T-cell (primary cell): ENCODE results near the gene LATS2. TPM values are rescaled to one million over a fixed set of nuclear protein-coding genes. Genes with fewer than 3 reads are reported as not detected.

ENCODE experiments used
- ATAC-seq, 4 experiments: fragments of 200-7000 bp in 3 of 4; fragments of 150-1000 bp in 1 of 4; cut with Tn5 transposase; replicated peaks in 1 of 4; 1 replicate in 3 of 4; 2 replicates in 1 of 4; pipeline ENCODE4 v1.10.0; 2021; ENCODE audit warnings: moderate library complexity in 3 of 4, mild to moderate bottlenecking in 2 of 4, moderate number of reproducible peaks in 1 of 4
- CTCF ChIA-PET, 2 donors: fragments of 300-600 bp; sonication (Branson Sonifier 250); formaldehyde crosslinking; loops; one replicate each; lab custom pipeline; 2022; ENCODE audit warnings: antibody characterized with exemption in 2 of 2; lab: Charles Lee
- POLR2A ChIA-PET, 2 donors: fragments of 300-600 bp; sonication (Branson Sonifier 250); formaldehyde crosslinking; loops; one replicate each; lab custom pipeline; 2022; ENCODE audit warnings: antibody characterized with exemption in 2 of 2; lab: Charles Lee
- DNase-seq, 35 experiments: peaks; one replicate each; pipeline versions ENCODE4 v3.0.0 to v3.0.0-alpha.2; 2013 to 2023
- H3K27ac ChIP-seq: one replicate; pipeline ENCODE4 v1.5.1; 2013; ENCODE audit warnings: low read length
- H3K27me3 ChIP-seq, 2 experiments: replicated peaks in 1 of 2; 1 replicate in 1 of 2; 2 replicates in 1 of 2; pipeline versions ENCODE4 v1.6.1 to v1.7.0; 2013; ENCODE audit warnings: low read length in 1 of 2, mixed read lengths in 1 of 2; ENCODE audit not compliant: control insufficient read depth in 2 of 2, insufficient read depth in 2 of 2; ENCODE audit errors: extremely low read depth in 1 of 2
- H3K36me3 ChIP-seq, 2 donors: 1 replicate in 1 of 2; 2 replicates in 1 of 2; pipeline versions ENCODE4 v1.6.1 to v1.7.0; 2013; ENCODE audit warnings: low read length in 1 of 2; ENCODE audit not compliant: control insufficient read depth in 2 of 2, insufficient read depth in 1 of 2; ENCODE audit errors: extremely low read depth in 1 of 2
- H3K4me1 ChIP-seq, 2 experiments: 1 replicate in 1 of 2; 2 replicates in 1 of 2; pipeline versions ENCODE4 v1.6.1 to v1.7.0; 2013; ENCODE audit warnings: low read length in 2 of 2, mixed read lengths in 1 of 2; ENCODE audit not compliant: insufficient read depth in 2 of 2, control insufficient read depth in 1 of 2; ENCODE audit errors: extremely low read depth in 1 of 2
- H3K4me3 ChIP-seq, 2 donors: 1 replicate in 1 of 2; 2 replicates in 1 of 2; pipeline versions ENCODE4 v1.5.1 to v1.7.0; 2013; ENCODE audit warnings: mild to moderate bottlenecking in 2 of 2, low read length in 1 of 2, moderate library complexity in 1 of 2; ENCODE audit not compliant: control insufficient read depth in 1 of 2; ENCODE audit errors: extremely low read depth in 1 of 2
- H3K9me3 ChIP-seq: 2 replicates; pipeline ENCODE4 v1.7.0; 2013
- H3K27ac Mint-ChIP-seq, 2 donors: one replicate each; pipeline ENCODE4 v1.8.0; 2020 to 2021; ENCODE audit warnings: mild to moderate bottlenecking in 2 of 2, mixed read lengths in 2 of 2
- H3K27me3 Mint-ChIP-seq, 2 donors: one replicate each; pipeline ENCODE4 v1.8.0; 2021 to 2022; ENCODE audit warnings: mixed read lengths in 2 of 2
- H3K36me3 Mint-ChIP-seq: one replicate; pipeline ENCODE4 v1.8.0; 2021; ENCODE audit warnings: mixed read lengths
- H3K4me1 Mint-ChIP-seq, 3 donors: one replicate each; pipeline ENCODE4 v1.8.0; 2020 to 2022; ENCODE audit warnings: mixed read lengths in 3 of 3, mild to moderate bottlenecking in 1 of 3
- H3K4me3 Mint-ChIP-seq, 3 donors: one replicate each; pipeline ENCODE4 v1.8.0; 2020 to 2022; ENCODE audit warnings: mild to moderate bottlenecking in 3 of 3, mixed read lengths in 3 of 3, moderate library complexity in 3 of 3
- H3K9me3 Mint-ChIP-seq, 3 donors: one replicate each; pipeline ENCODE4 v1.8.0; 2020 to 2022; ENCODE audit warnings: mixed read lengths in 3 of 3
- WGBS: methylation state at CpG from one replicate; pipeline ENCODE4 v1.1.5; 2013; ENCODE audit warnings: missing lambda C conversion rate; ENCODE audit not compliant: insufficient coverage; 5-methylcytosine and 5-hydroxymethylcytosine counted together
- total RNA-seq, 35 experiments: library from RNA in 6 of 35; stranded (reverse) in 6 of 35; fragments of 120-200 nt in 1 of 35; gene quantifications; one replicate each; pipeline versions ENCODE4 v1.2.1 to v1.2.4 and lab custom pipeline; 2013 to 2026

The LATS2 gene
- total RNA-seq, 5 donors from 2014 or later (not counting 1 experiment from before 2014, with no cell fraction given) = 0.88 to 4.2 (median 2.7) TPM

- ChIA-PET POLR2A (interaction anchor here in 1 of 2 donors (0.6 kb wide), 1 partner anchor 21 kb away, joined by 3 read pairs; no protein-coding TSS in a partner anchor), CTCF (interaction anchor here in 1 of 2 donors (0.5 kb wide), 1 partner anchor 1926 kb away, joined by 4 read pairs; no protein-coding TSS in a partner anchor)
- WGBS = 100% methylated on average over 1 of the region's 12 CpGs
- no peaks in the 10 kb centered on the region for H3K9me3 ChIP-seq
- Mint-ChIP-seq H3K36me3 (no peaks in the 10 kb centered on the region), H3K4me3 (no peak overlapping the region), H3K27me3 (peaks cover 3 to 6% of the 10 kb centered on the region in 2 donors), H3K27ac (no peak overlapping the region), H3K9me3 (no peaks in the 10 kb centered on the region), H3K4me1 (no peaks in the 10 kb centered on the region)
- H3K4me1 ChIP-seq = no peaks in the 10 kb centered on the region
- no peak overlapping the region for H3K4me3 ChIP-seq
- DNase-seq (no peak), ATAC-seq (no peak)
- no peak overlapping the region for H3K27ac ChIP-seq
- H3K27me3 ChIP-seq = peaks cover 0 to 11% of the 10 kb centered on the region in 2 experiments
- no peaks in the 10 kb centered on the region for H3K36me3 ChIP-seq
Observed at GRCh38 chr13:21100994-21101757, 39.8 kb upstream of the LATS2 start.

- Mint-ChIP-seq H3K4me1 (no peaks in the 10 kb centered on the region), H3K27me3 (peaks cover 3 to 6% of the 10 kb centered on the region in 2 donors), H3K27ac (no peak overlapping the region), H3K9me3 (no peaks in the 10 kb centered on the region), H3K4me3 (no peak overlapping the region), H3K36me3 (no peaks in the 10 kb centered on the region)
- no peaks in the 10 kb centered on the region for H3K36me3 ChIP-seq
- H3K27ac ChIP-seq = no peak overlapping the region
- no peak overlapping the region for H3K4me3 ChIP-seq
- ATAC-seq = no peak
- H3K9me3 ChIP-seq = no peaks in the 10 kb centered on the region
- no peak for DNase-seq
- 90% methylated on average over 7 of the region's 7 CpGs for WGBS
- peaks cover 0 to 11% of the 10 kb centered on the region in 2 experiments for H3K27me3 ChIP-seq
- POLR2A ChIA-PET = no interaction called here
- CTCF ChIA-PET = no interaction called here
- H3K4me1 ChIP-seq = no peaks in the 10 kb centered on the region
Observed at GRCh38 chr13:21100211-21100610, 38.8 kb upstream of the LATS2 start.

GRCh38 chr13:21095311-21095710, 33.9 kb upstream of the LATS2 start:
- no peak for ATAC-seq

DNA sequence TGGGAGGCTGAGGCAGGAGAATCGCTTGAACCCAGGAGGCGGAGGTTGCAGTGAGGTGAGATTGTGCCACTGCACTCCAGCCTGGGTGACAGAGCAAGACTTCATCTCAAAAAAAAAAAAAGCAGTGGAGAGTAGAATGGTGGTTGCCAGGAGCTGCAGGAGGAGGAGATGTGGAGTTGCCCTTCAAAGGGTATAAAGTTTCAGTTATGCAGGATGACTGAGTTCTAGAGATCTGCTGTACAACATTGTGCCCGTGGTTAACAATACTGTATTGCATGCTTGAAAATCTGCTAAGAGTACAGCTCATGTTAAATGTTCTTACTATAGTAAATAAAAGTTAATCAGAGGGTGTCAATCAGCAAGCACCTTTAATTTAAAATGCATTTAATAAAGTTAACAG, 28.4 kb upstream of the LATS2 start:
- ChIA-PET CTCF (no interaction called here), POLR2A (no interaction called here)
- whole genome bisulfite sequencing = 90% methylated on average over 2 of the region's 3 CpGs
- Mint-ChIP-seq H3K4me1 (no peaks in the 10 kb centered on the region), H3K27me3 (peaks cover 0 to 5% of the 10 kb centered on the region in 2 donors), H3K27ac (no peak overlapping the region), H3K9me3 (no peaks in the 10 kb centered on the region), H3K36me3 (no peaks in the 10 kb centered on the region), H3K4me3 (no peak overlapping the region)
- no peak for DNase-seq
- Histone ChIP-seq H3K4me1 (no peaks in the 10 kb centered on the region), H3K36me3 (no peaks in the 10 kb centered on the region), H3K27ac (no peak overlapping the region), H3K27me3 (no peaks in the 10 kb centered on the region), H3K9me3 (no peaks in the 10 kb centered on the region), H3K4me3 (no peak overlapping the region)
- ATAC-seq = no peak

More at GRCh38 chr13:21095311-21095710, 33.9 kb upstream of the LATS2 start:
- peaks cover 0 to 2% of the 10 kb centered on the region in 2 experiments for H3K27me3 ChIP-seq
- no peak overlapping the region for H3K27ac Mint-ChIP-seq
- H3K36me3 Mint-ChIP-seq = no peaks in the 10 kb centered on the region
- no peaks in the 10 kb centered on the region for H3K36me3 ChIP-seq
- peaks cover 2 to 6% of the 10 kb centered on the region in 2 donors for H3K27me3 Mint-ChIP-seq
- no peak for DNase-seq
- no peaks in the 10 kb centered on the region for H3K4me1 Mint-ChIP-seq
- H3K9me3 ChIP-seq = no peaks in the 10 kb centered on the region
- H3K4me1 ChIP-seq = no peaks in the 10 kb centered on the region
- H3K4me3 ChIP-seq = no peak overlapping the region
- no peaks in the 10 kb centered on the region for H3K9me3 Mint-ChIP-seq
- no peak overlapping the region for H3K4me3 Mint-ChIP-seq
- POLR2A ChIA-PET = no interaction called here
- CTCF ChIA-PET = no interaction called here
- H3K27ac ChIP-seq = no peak overlapping the region
- WGBS = no CpG with 5 or more reads among the region's 1 CpG

- CTCF ChIA-PET = no interaction called here
Observed at GRCh38 chr13:21088534-21088933, 27.1 kb upstream of the LATS2 start.

GRCh38 chr13:21086929-21087328, 25.5 kb upstream of the LATS2 start:
- no peaks in the 10 kb centered on the region for H3K27me3 ChIP-seq
- Mint-ChIP-seq H3K4me1 (no peaks in the 10 kb centered on the region), H3K36me3 (no peaks in the 10 kb centered on the region), H3K9me3 (no peaks in the 10 kb centered on the region), H3K27me3 (peaks cover 0 to 5% of the 10 kb centered on the region in 2 donors), H3K27ac (no peak overlapping the region), H3K4me3 (no peak overlapping the region)
- DNase-seq = no peak
- no peaks in the 10 kb centered on the region for H3K4me1 ChIP-seq
- no peaks in the 10 kb centered on the region for H3K9me3 ChIP-seq
- no peak overlapping the region for H3K4me3 ChIP-seq
- POLR2A ChIA-PET = no interaction called here
- H3K36me3 ChIP-seq = no peaks in the 10 kb centered on the region
- no peak overlapping the region for H3K27ac ChIP-seq
- no peak for ATAC-seq
- WGBS = no CpG with 5 or more reads among the region's 2 CpGs
- CTCF ChIA-PET = no interaction called here

More at GRCh38 chr13:21088534-21088933, 27.1 kb upstream of the LATS2 start:
- Histone ChIP-seq H3K36me3 (no peaks in the 10 kb centered on the region), H3K27me3 (no peaks in the 10 kb centered on the region), H3K4me1 (no peaks in the 10 kb centered on the region), H3K27ac (no peak overlapping the region), H3K9me3 (no peaks in the 10 kb centered on the region), H3K4me3 (no peak overlapping the region)
- DNase-seq (no peak), ATAC-seq (no peak)
- Mint-ChIP-seq H3K4me1 (no peaks in the 10 kb centered on the region), H3K27me3 (peaks cover 0 to 5% of the 10 kb centered on the region in 2 donors), H3K36me3 (no peaks in the 10 kb centered on the region), H3K9me3 (no peaks in the 10 kb centered on the region), H3K4me3 (no peak overlapping the region), H3K27ac (no peak overlapping the region)
- POLR2A ChIA-PET = no interaction called here
- WGBS = no CpG with 5 or more reads among the region's 1 CpG
